ENCODE measurements around the gene PTPRN2.

DNA sequence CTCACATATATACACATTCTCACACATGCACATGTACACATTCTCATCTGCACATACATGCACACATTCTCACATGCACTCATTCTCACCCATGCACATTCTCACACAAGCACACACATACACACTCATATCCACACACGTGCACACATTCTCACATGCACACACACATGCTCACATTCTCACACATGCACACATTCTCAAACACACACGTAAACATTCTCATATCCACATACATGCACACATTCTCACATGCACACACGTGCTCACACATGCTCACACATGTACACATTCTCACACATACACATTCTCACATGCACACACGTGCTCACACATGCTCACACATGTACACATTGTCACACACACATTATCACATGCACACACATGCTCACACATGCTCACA lies 260.6 kb downstream of the PTPRN2 start:
- TF ChIP-seq, protein P1, sequence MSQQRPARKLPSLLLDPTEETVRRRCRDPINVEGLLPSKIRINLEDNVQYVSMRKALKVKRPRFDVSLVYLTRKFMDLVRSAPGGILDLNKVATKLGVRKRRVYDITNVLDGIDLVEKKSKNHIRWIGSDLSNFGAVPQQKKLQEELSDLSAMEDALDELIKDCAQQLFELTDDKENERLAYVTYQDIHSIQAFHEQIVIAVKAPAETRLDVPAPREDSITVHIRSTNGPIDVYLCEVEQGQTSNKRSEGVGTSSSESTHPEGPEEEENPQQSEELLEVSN (IDR thresholded peaks at IDR 0.05) = no peak
- no peak for TF ChIP-seq HDAC2 (IDR thresholded peaks at IDR 0.05; ENCODE audit: borderline replicate concordance in 1 of 2, low read depth in 2 of 2, low read length in 2 of 2)

Data from H1 (cell line).